Sigmoid colon (tissue), 7 donors: Measurements from ENCODE around the gene KLHL17. TPM values are rescaled to one million over a fixed set of nuclear protein-coding genes. Genes with fewer than 3 reads are reported as not detected.
"Not testable (repeated sequence)": the region's sequence is repeated elsewhere in the genome, so short reads cannot be mapped to it uniquely, and the experiment has no call there.

Source experiments
- DNase-seq: peaks from one replicate; pipeline ENCODE4 v3.0.0-alpha.2; 2019
- H3K27ac ChIP-seq, 4 donors: fragments of 200-600 bp; sonication (generic); one replicate each; pipeline ENCODE4 v1.5.1; 2016 to 2019; ENCODE audit warnings: mild to moderate bottlenecking in 1 of 4
- H3K27me3 ChIP-seq, 3 donors: fragments of 200-600 bp; sonication (generic); one replicate each; pipeline ENCODE4 v1.5.1; 2019; ENCODE audit warnings: mild to moderate bottlenecking in 1 of 3
- H3K36me3 ChIP-seq, 4 donors: fragments of 200-600 bp; sonication (generic); one replicate each; pipeline ENCODE4 v1.5.1; 2016 to 2019
- H3K4me1 ChIP-seq, 4 donors: fragments of 200-600 bp; sonication (generic); one replicate each; pipeline ENCODE4 v1.5.1; 2017 to 2019
- H3K4me3 ChIP-seq, 4 donors: fragments of 200-600 bp; sonication (generic); one replicate each; pipeline ENCODE4 v1.5.1; 2017 to 2019; ENCODE audit warnings: mild to moderate bottlenecking in 2 of 4, moderate library complexity in 1 of 4
- H3K9me3 ChIP-seq, 4 donors: fragments of 200-600 bp in 3 of 4; sonication (generic) in 3 of 4; one replicate each; pipeline versions ENCODE4 v1.5.1 to v1.6.1; 2013 to 2019
- EP300 ChIP-seq, 4 donors: sonication (generic); formaldehyde crosslinking; IDR thresholded peaks; one replicate each; pipeline ENCODE4 v1.6.1; 2017; ENCODE audit warnings: antibody characterized with exemption in 4 of 4
- POLR2A ChIP-seq, 2 donors: fragments of 450-650 bp; IDR thresholded peaks; one replicate each; pipeline ENCODE4 v1.6.1; 2016; ENCODE audit warnings: antibody characterized with exemption in 2 of 2, mild to moderate bottlenecking in 2 of 2, moderate library complexity in 2 of 2
- POLR2AphosphoS5 ChIP-seq, 4 donors: sonication (generic); formaldehyde crosslinking; IDR thresholded peaks; one replicate each; pipeline ENCODE4 v1.6.1; 2017; ENCODE audit warnings: antibody characterized with exemption in 4 of 4
- WGBS, 2 donors: extraction: QIAGEN DNeasy Blood & Tissue Kit; methylation state at CpG; one replicate each; pipeline ENCODE4 v1.1.7; 2013; 5-methylcytosine and 5-hydroxymethylcytosine counted together
- intact Hi-C: fragments of 100-400 bp; cut with DNase I; formaldehyde crosslinking; loops from one replicate; pipeline ENCODE4 v1.15.1; 2023
- polyA plus RNA-seq, 3 donors: library from polyadenylated mRNA; stranded (reverse); fragments of 200-250 nt; gene quantifications; one replicate each; pipeline ENCODE4 v1.2.3, GENCODE V29; 2013
- total RNA-seq, 4 donors: library from RNA; depleted of rRNA; stranded (reverse); fragments of >200 nt; gene quantifications; one replicate each; pipeline ENCODE4 v1.1.0, GENCODE V29; 2016
- TF ChIP-seq, protein P1 (sequence below), 4 experiments: fragments of 450-650 bp in 3 of 4; fragments of 200-600 bp in 1 of 4; IDR thresholded peaks; one replicate each; pipeline ENCODE4 v1.5.1; 2016 to 2019; ENCODE audit warnings: antibody characterized with exemption in 4 of 4, mild to moderate bottlenecking in 3 of 4, moderate library complexity in 2 of 4
- donor health status: healthy with polysubstance abuse.
- donor health status: Bipolar disorder and iron deficiency.
- donor health status: healthy.

KLHL17 gene
- total and polyA plus RNA-seq, 7 donors: 0.69 to 10.8 (median 4.9) TPM

DNA sequence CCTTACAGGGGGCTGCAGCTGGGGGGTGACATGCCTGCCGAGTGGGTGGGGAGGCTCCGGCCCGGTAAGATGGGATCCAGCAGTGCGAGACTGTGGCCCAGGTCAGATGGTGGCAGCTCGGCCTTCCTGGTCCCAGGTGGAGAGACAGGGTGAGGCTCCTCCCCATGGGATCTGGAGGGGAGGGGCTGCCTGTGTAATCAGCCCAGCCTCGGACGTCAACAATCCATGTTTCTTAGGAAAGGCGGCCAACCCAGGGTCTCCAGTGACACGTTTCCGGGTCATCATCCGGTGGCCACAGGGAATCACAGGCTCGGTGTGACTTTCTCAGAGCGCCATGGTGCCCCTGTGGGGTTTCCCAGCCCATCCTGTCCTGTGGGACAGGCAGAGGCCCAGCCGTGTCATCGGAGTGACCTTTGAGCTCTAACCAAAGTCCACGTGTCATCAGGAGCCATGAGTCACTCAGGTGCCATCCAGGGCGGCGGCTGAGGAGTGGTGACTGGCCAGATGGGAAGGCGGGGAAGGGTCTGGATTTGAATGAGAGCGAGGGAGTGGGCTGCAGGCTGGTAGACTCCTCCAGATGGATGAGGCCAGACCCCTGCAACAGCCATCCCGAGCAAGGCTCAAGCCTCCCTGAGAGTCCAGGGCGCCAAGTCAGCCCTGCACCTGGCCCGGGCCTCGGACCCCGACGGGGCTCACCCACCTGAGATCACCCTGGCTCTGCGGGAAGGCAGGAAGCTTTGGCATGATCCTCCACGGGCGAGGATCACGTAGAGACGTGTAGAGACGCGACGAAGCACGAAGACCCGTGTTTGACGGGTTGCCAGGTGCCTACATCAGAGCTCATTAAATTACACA lies 46.1 kb downstream of the KLHL17 start:
- intact Hi-C loops: no loop called here
- Histone ChIP-seq H3K27ac (no peak overlapping the region), H3K9me3 (no peaks in the 10 kb centered on the region), H3K36me3 (no peaks in the 10 kb centered on the region), H3K4me3 (no peak overlapping the region), H3K27me3 (no peaks in the 10 kb centered on the region), H3K4me1 (peaks cover 0 to 24% (median 17%) of the 10 kb centered on the region in 4 donors)
- peak; percentile 68 for DNase-seq
- TF ChIP-seq, protein P1, sequence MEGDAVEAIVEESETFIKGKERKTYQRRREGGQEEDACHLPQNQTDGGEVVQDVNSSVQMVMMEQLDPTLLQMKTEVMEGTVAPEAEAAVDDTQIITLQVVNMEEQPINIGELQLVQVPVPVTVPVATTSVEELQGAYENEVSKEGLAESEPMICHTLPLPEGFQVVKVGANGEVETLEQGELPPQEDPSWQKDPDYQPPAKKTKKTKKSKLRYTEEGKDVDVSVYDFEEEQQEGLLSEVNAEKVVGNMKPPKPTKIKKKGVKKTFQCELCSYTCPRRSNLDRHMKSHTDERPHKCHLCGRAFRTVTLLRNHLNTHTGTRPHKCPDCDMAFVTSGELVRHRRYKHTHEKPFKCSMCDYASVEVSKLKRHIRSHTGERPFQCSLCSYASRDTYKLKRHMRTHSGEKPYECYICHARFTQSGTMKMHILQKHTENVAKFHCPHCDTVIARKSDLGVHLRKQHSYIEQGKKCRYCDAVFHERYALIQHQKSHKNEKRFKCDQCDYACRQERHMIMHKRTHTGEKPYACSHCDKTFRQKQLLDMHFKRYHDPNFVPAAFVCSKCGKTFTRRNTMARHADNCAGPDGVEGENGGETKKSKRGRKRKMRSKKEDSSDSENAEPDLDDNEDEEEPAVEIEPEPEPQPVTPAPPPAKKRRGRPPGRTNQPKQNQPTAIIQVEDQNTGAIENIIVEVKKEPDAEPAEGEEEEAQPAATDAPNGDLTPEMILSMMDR (IDR thresholded peaks at IDR 0.05): no peak
- TF ChIP-seq POLR2AphosphoS5 (IDR thresholded peaks at IDR 0.05) (no peak), POLR2A (IDR thresholded peaks at IDR 0.05) (no peak), EP300 (IDR thresholded peaks at IDR 0.05) (no peak)
- WGBS, 2 donors: 44 to 79% methylated on average over 37 of the region's 37 CpGs

DNA sequence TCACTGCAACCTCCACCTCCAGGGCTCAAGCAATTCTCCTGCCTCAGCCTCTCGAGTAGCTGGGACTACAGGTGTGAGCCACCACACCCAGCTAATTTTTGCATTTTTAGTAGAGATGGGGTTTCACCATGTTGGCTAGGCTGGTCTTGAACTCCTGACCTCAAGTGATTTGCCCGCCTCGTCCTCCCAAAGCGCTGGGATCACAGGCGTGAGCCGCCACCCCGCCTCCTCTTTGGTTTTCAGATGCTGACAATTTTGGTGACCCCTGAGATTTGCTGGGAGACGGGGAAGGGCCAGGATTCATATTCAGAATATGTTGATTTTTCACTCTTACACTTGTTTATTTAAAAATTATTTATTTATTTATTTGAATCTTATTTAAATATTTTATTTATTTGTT lies 49.7 kb downstream of the KLHL17 start:
- H3K4me1 ChIP-seq: peaks cover 0 to 33% (median 27%) of the 10 kb centered on the region in 4 donors
- H3K27ac ChIP-seq, H3K4me3 ChIP-seq, H3K27me3 ChIP-seq, DNase-seq, intact Hi-C loops, H3K9me3 ChIP-seq, H3K36me3 ChIP-seq: not testable (repeated sequence)
- WGBS, 2 donors: 75 to 89% methylated on average over 8 of the region's 8 CpGs

DNA sequence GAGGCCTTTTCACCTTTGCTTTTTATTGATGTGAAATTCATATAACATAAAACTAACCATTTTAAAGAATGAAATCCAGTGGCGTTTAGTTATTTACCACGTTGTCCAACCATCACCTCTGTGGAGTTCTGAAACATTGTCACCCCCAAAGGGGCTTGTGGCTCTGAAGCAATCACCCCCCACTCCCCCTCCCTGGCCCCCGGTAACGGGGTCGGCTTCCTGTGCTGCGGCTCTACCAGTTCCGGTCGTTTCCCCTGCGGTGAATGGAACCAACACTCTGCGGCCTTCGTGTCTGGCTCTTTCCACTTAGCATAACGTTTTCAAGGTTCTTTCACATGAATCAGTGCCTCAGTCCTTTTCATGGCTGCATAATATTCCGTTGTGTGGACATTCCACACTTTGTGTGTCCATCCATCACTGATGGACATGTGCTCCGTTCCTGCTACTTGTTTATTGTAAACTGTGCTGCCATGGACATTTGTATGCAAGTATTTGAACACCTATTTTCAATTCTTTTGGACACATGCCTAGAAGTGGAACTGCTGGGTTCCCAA lies 51.1 kb downstream of the KLHL17 start:
- Histone ChIP-seq H3K4me3 (no peak overlapping the region), H3K4me1 (peaks cover 0 to 23% (median 19%) of the 10 kb centered on the region in 4 donors), H3K27ac (no peak overlapping the region), H3K9me3 (no peaks in the 10 kb centered on the region), H3K36me3 (no peaks in the 10 kb centered on the region), H3K27me3 (no peaks in the 10 kb centered on the region)
- intact Hi-C loops: no loop called here
- TF ChIP-seq POLR2AphosphoS5 (IDR thresholded peaks at IDR 0.05) (no peak), POLR2A (IDR thresholded peaks at IDR 0.05) (no peak), EP300 (IDR thresholded peaks at IDR 0.05) (no peak)
- TF ChIP-seq, protein P1 (IDR thresholded peaks at IDR 0.05): no peak
- DNase-seq: no peak
- WGBS, 2 donors: 81 to 82% methylated on average over 14 of the region's 14 CpGs

DNA sequence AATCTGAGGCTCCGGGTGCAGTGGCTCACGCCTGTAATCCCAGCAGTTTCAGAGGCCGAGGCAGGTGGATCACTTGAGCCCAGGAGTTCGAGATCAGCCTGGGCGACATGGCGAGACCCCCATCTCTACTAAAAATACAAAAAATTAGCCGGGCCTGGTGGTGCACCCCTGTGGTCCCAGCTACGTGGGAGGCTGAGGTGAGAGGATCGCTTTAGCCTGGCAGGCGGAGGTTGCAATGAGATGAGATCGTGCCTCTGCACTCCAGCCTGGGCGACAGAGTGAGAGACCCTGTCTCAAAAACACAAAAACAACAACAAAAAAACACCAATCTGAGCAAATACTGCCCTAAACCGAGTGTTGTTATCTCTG lies 52.3 kb downstream of the KLHL17 start:
- peaks cover 0 to 23% (median 19%) of the 10 kb centered on the region in 4 donors for H3K4me1 ChIP-seq
- DNase-seq, H3K27me3 ChIP-seq, H3K36me3 ChIP-seq, intact Hi-C loops, H3K9me3 ChIP-seq: not testable (repeated sequence)
- 46 to 67% methylated on average over 13 of the region's 13 CpGs for WGBS, 2 donors
- H3K4me3 ChIP-seq: peak overlapping the region; percentile 54 to 70 (median 60)
- H3K27ac ChIP-seq: peak overlapping the region; percentile 87 to 95 (median 92)

DNA sequence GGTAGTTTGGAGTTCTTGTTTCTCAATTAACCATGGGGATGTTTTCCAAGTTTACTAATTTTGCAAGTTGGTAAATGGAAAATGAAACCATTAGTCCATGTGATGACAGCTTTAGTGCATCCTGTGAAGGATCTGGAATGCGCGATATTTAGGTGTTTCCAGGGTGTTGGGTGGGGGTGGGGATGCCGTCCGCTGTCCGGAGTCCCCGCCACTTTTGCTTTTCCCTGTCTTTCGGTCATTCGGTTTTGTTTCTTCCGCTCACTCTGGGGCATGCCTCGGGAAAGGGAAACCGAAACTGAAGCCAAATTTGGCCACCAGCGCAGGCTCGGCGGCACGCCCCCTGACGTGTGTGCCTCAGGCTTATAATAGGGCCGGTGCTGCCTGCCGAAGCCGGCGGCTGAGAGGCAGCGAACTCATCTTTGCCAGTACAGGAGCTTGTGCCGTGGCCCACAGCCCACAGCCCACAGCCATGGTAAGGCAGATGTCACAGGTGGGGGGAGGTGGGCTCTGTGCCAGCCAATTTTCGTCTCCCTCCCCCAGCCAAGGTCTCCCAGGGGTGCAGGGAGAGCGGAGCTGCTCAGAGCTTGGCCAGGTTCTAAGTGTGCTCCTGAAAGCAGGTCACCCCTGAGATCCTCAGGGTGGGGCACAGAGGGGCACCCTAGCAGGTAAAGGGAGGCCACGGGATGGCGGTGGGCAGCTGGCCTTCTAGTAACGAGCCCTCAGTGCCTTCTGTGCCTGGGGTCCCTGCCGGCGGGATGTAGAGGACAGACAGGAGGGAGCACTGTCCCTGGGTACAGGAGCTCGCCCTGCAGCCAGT lies 52.9 kb downstream of the KLHL17 start, which contains the start of gene ISG15:
Gene ISG15 (plus strand): TSS at position 393 of the 817 bp plus-strand sequence. CDS start 77 bp downstream, at position 470.
- no peaks in the 10 kb centered on the region for H3K27me3 ChIP-seq
- H3K36me3 ChIP-seq: no peaks in the 10 kb centered on the region
- peak in 1 of 4 donors; percentile 56 for TF ChIP-seq EP300 (IDR thresholded peaks at IDR 0.05)
- TF ChIP-seq POLR2A (IDR thresholded peaks at IDR 0.05): peak; percentile 51 to 66
- peak; percentile 85 to 99 (median 90) for TF ChIP-seq POLR2AphosphoS5 (IDR thresholded peaks at IDR 0.05)
- TF ChIP-seq, protein P1 (IDR thresholded peaks at IDR 0.05): no peak
- intact Hi-C loops: no loop called here
- DNase-seq: peak; percentile 96
- H3K4me3 ChIP-seq: peak within 1 kb of the TSS; percentile 54 to 70 (median 60)
- H3K9me3 ChIP-seq: no peaks in the 10 kb centered on the region
- peaks cover 0 to 23% (median 19%) of the 10 kb centered on the region in 4 donors for H3K4me1 ChIP-seq
- H3K27ac ChIP-seq: peak within 1 kb of the TSS; percentile 87 to 95 (median 92)
- WGBS, 2 donors: 2 to 6% methylated on average over 30 of the region's 30 CpGs
